Measurements from ENCODE around the gene CNP. TPM values are rescaled to one million over a fixed set of nuclear protein-coding genes. Genes with fewer than 3 reads are reported as not detected.
"Not testable (repeated sequence)": the region's sequence is repeated elsewhere in the genome, so short reads cannot be mapped to it uniquely, and the experiment has no call there.

The CNP gene
- total and polyA plus RNA-seq, 2 of the 8 experiments (the other 6 are each of a cell fraction or from before 2014, with no cell fraction given) = 21.9 to 60.6 TPM

DNA sequence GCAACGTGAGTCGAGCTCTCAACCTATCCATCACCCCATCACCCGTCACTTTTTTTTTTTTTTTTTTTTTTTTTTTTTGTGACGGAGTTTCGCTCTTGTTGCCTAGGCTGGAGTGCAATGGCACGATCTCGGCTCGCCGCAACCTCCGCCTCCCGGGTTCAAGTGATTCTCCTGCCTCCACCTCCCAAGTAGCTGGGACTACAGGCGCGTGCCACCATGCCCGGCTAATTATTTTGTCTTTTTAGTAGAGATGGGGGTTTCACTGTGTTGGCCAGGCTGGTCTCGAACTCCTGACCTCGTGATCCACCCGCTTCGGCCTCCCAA lies 35.8 kb upstream of the CNP start:
- H3K9me3 ChIP-seq (ENCODE audit: insufficient read depth in 2 of 2, low read depth in 1 of 2, low read length in 1 of 2); H3K79me2 ChIP-seq (ENCODE audit: control insufficient read depth in 1 of 2, insufficient read depth in 2 of 2, low read length in 2 of 2); H2BK15ac ChIP-seq (ENCODE audit: low read length); H3K14ac ChIP-seq (ENCODE audit: insufficient read length); H3K27me3 ChIP-seq (replicated peaks in 1 of 4; ENCODE audit: control insufficient read depth in 3 of 4, extremely low read depth in 1 of 4, insufficient read depth in 3 of 4, low read length in 3 of 4); H4K20me1 ChIP-seq (replicated peaks in 1 of 2; ENCODE audit: control insufficient read depth in 1 of 2, insufficient read depth in 2 of 2, low read length in 2 of 2); H2BK12ac ChIP-seq (ENCODE audit: low read depth, low read length); H2BK120ac ChIP-seq (replicated peaks; ENCODE audit: low read depth, low read length); DNase-seq (ENCODE audit: low read depth in 1 of 2, low spot score in 2 of 2); H2AK5ac ChIP-seq (ENCODE audit: low read depth, low read length); H3K18ac ChIP-seq (ENCODE audit: extremely low read depth, low read length); H2BK20ac ChIP-seq (ENCODE audit: low read length); H3K4ac ChIP-seq (replicated peaks; ENCODE audit: insufficient read length, low read depth, low read length); H3K27ac ChIP-seq (ENCODE audit: low read depth, low read length); H3K36me3 ChIP-seq (ENCODE audit: control insufficient read depth in 2 of 4, insufficient read depth in 4 of 4, low read length in 3 of 4); FAIRE-seq; H3K23ac ChIP-seq (ENCODE audit: insufficient read length); H4K91ac ChIP-seq (replicated peaks; ENCODE audit: insufficient read length, low read length); H2AFZ ChIP-seq (ENCODE audit: low read length); H4K5ac ChIP-seq (ENCODE audit: insufficient read length, low read depth, low read length); H3K56ac ChIP-seq (replicated peaks; ENCODE audit: insufficient read length, low read depth, low read length); H2BK5ac ChIP-seq (ENCODE audit: low read depth, low read length); H3K4me1 ChIP-seq (replicated peaks in 1 of 4; ENCODE audit: control insufficient read depth in 3 of 4, insufficient read depth in 4 of 4, low read length in 3 of 4); H3K23me2 ChIP-seq (ENCODE audit: low read depth, low read length); H3K79me1 ChIP-seq (ENCODE audit: low read depth, low read length): not testable (repeated sequence)
- CTCF ChIA-PET (ENCODE audit: partially characterized antibody) = interaction anchor here (0.7 to 5.2 kb wide), 11 partner anchors 11 to 38 kb away, joined by 3 to 35 read pairs (median 4); no protein-coding TSS in a partner anchor
- Histone ChIP-seq H4K8ac (ENCODE audit: extremely low read depth, insufficient read depth, low read length) (peak overlapping the region; percentile 62; the same call in 1 of the 2 replicates), H3K4me2 (ENCODE audit: insufficient read depth in 1 of 2, low read depth in 2 of 2, low read length in 2 of 2) (peak overlapping the region; percentile 92), H3K9ac (replicated peaks in 1 of 4; ENCODE audit: extremely low read depth in 1 of 4, low read depth in 3 of 4, low read length in 3 of 4) (peak overlapping the region in 1 of 4 experiments; percentile 66; a peak in 2 of 7 replicates), H3K4me3 (ENCODE audit: extremely low read depth in 1 of 4, insufficient read depth in 2 of 4, low read depth in 3 of 4, low read length in 4 of 4) (peak overlapping the region; percentile 71 to 81 (median 75))
- 66% methylated on average over 11 of the region's 18 CpGs; no CpG with 5 or more reads in 1 of the 2 experiments for WGBS, 2 experiments (ENCODE audit: extremely low coverage in 1 of 2, insufficient coverage in 1 of 2, insufficient read length in 1 of 2, insufficient replicate concordance in 2 of 2, low coverage in 1 of 2, low lambda C conversion rate in 2 of 2, missing lambda C conversion rate in 1 of 2)
- POLR2A ChIA-PET (ENCODE audit: partially characterized antibody) = interaction anchor here (0.8 to 6.8 kb wide), 17 partner anchors 8 to 242 kb away, joined by 3 to 64 read pairs (median 4); partner anchors contain the start of genes ACLY, CNP, DNAJC7 and EIF1

DNA sequence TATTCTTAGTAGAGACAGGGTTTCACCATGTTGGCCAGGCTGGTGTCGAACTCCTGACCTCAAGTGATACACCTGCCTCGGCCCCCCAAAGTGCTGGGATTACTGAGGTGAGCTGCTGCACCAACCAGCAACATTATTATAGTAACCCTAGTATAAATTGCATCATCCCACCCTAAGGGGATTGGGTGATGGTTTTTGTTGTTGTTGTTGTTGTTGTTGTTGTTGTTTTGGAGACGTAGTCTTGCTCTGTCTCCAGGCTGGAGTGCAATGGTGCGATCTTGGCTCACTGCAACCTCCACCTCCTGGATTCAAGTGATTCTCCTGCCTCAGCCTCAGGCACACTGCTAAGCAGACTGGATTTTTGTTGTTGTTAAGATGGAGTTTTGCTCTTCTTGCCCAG lies 34.9 kb upstream of the CNP start:
- not testable (repeated sequence) for H2AFZ ChIP-seq (ENCODE audit: low read length)

More for the DNA sequence above, 34.9 kb upstream of the CNP start:
- not testable (repeated sequence) for H3K9ac ChIP-seq (replicated peaks in 1 of 4; ENCODE audit: extremely low read depth in 1 of 4, low read depth in 3 of 4, low read length in 3 of 4); H2BK12ac ChIP-seq (ENCODE audit: low read depth, low read length); H3K4ac ChIP-seq (replicated peaks; ENCODE audit: insufficient read length, low read depth, low read length); H4K5ac ChIP-seq (ENCODE audit: insufficient read length, low read depth, low read length); H4K8ac ChIP-seq (ENCODE audit: extremely low read depth, insufficient read depth, low read length); H3K9me3 ChIP-seq (ENCODE audit: insufficient read depth in 2 of 2, low read depth in 1 of 2, low read length in 1 of 2); H3K23ac ChIP-seq (ENCODE audit: insufficient read length); H3K4me1 ChIP-seq (replicated peaks in 1 of 4; ENCODE audit: control insufficient read depth in 3 of 4, insufficient read depth in 4 of 4, low read length in 3 of 4); H3K27me3 ChIP-seq (replicated peaks in 1 of 4; ENCODE audit: control insufficient read depth in 3 of 4, extremely low read depth in 1 of 4, insufficient read depth in 3 of 4, low read length in 3 of 4); H3K56ac ChIP-seq (replicated peaks; ENCODE audit: insufficient read length, low read depth, low read length); H2BK120ac ChIP-seq (replicated peaks; ENCODE audit: low read depth, low read length); H4K91ac ChIP-seq (replicated peaks; ENCODE audit: insufficient read length, low read length); H3K79me1 ChIP-seq (ENCODE audit: low read depth, low read length); H2BK15ac ChIP-seq (ENCODE audit: low read length); DNase-seq (ENCODE audit: low read depth in 1 of 2, low spot score in 2 of 2); H3K23me2 ChIP-seq (ENCODE audit: low read depth, low read length); H3K36me3 ChIP-seq (ENCODE audit: control insufficient read depth in 2 of 4, insufficient read depth in 4 of 4, low read length in 3 of 4); FAIRE-seq; H3K14ac ChIP-seq (ENCODE audit: insufficient read length); H4K20me1 ChIP-seq (replicated peaks in 1 of 2; ENCODE audit: control insufficient read depth in 1 of 2, insufficient read depth in 2 of 2, low read length in 2 of 2); H2BK20ac ChIP-seq (ENCODE audit: low read length); H3K27ac ChIP-seq (ENCODE audit: low read depth, low read length); H3K4me3 ChIP-seq (ENCODE audit: extremely low read depth in 1 of 4, insufficient read depth in 2 of 4, low read depth in 3 of 4, low read length in 4 of 4); H3K79me2 ChIP-seq (ENCODE audit: control insufficient read depth in 1 of 2, insufficient read depth in 2 of 2, low read length in 2 of 2); H3K18ac ChIP-seq (ENCODE audit: extremely low read depth, low read length); H2BK5ac ChIP-seq (ENCODE audit: low read depth, low read length)
- ChIA-PET POLR2A (ENCODE audit: partially characterized antibody) (interaction anchor here (0.9 to 6.8 kb wide), 5 partner anchors 10 to 112 kb away, joined by 3 to 64 read pairs (median 4); partner anchors contain the start of genes ACLY and CNP), CTCF (ENCODE audit: partially characterized antibody) (interaction anchor here (1.9 to 5.2 kb wide), 3 partner anchors 18 to 30 kb away, joined by 4 to 35 read pairs (median 18); no protein-coding TSS in a partner anchor)
- Histone ChIP-seq H2AK5ac (ENCODE audit: low read depth, low read length) (0 out of 2 replicates have a peak overlapping the region, but pooled peaks have one; percentile 8), H3K4me2 (ENCODE audit: insufficient read depth in 1 of 2, low read depth in 2 of 2, low read length in 2 of 2) (peak overlapping the region in 1 of 2 experiments; percentile 92; a peak in 1 of 4 replicates)
- 90% methylated on average over 4 of the region's 4 CpGs; no CpG with 5 or more reads in 1 of the 2 experiments for WGBS, 2 experiments (ENCODE audit: extremely low coverage in 1 of 2, insufficient coverage in 1 of 2, insufficient read length in 1 of 2, insufficient replicate concordance in 2 of 2, low coverage in 1 of 2, low lambda C conversion rate in 2 of 2, missing lambda C conversion rate in 1 of 2)

All from H1 (cell line).